ENCODE results near the gene ERG.

Gene ERG

GRCh38 chr21:38460171-38460742, 38.0 kb downstream of the ERG start:
- no peak overlapping the region for H3K27ac ChIP-seq
- TF ChIP-seq ZFX (IDR thresholded peaks at IDR 0.05) (no peak), CTCF (conservative IDR thresholded peaks at IDR 0.05) (no peak)

DNA sequence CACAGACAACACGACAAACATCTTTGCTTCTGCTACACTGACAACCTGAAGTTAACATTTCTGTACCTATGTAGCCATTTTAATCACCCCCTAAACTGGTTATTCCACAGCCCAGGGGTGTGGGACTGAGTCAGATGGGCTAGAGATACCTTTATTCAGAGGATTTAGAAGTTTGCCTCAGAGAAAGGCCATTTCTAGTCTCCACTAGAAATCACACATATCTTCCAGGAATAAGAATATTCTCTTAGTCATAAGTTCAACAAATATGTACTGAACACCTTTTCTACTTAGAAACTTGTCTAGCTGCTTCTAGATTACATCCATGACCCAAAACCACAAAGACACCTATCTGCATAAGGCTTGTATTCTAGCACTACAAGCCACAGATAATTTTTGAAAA, 38.8 kb downstream of the ERG start:
- no peak for TF ChIP-seq ZFX (IDR thresholded peaks at IDR 0.05)
- TF ChIP-seq CTCF (conservative IDR thresholded peaks at IDR 0.05): no peak
- no peak overlapping the region for H3K27ac ChIP-seq

DNA sequence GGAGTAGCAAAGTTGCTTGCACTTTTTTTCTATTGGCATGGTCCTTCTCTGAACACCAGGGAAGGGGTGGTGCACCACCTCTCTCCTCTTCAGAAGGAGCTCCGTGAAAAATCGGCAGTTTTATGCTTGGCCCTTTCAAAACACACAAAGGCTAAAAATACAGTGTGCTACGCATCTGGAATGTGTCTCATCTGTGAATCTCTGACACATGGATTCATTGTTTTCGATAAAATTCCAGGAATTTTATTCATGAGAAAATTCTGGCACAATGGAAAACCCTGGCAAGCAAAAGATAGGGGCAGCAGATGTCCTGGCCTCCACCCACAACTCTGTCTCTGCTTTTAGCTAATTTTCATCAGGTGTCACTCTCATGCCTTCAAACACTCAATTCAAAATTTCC, 42.9 kb downstream of the ERG start:
- H3K27ac ChIP-seq: no peak overlapping the region
- TF ChIP-seq ZFX (IDR thresholded peaks at IDR 0.05) (no peak), CTCF (conservative IDR thresholded peaks at IDR 0.05) (no peak)

DNA sequence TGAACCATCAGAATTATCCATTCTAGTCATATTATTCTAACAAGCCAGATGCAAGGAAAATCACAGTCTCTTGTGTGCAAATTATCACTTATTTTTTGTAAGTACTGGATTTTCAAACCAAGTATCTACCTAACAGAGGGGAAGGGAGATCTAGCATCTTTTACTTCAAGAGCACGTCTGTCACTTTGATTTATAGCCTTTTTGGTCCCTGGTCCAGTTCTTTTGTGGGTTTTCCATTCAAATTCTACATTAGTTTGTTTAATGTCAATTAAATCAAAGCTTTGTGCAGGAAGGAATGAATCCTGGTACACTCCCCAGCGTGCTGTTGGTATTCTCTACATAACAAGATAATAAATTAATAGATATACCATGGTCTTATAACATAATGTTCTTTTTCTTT, 43.6 kb downstream of the ERG start:
- TF ChIP-seq ZFX (IDR thresholded peaks at IDR 0.05) (no peak), CTCF (conservative IDR thresholded peaks at IDR 0.05) (no peak)
- no peak overlapping the region for H3K27ac ChIP-seq

DNA sequence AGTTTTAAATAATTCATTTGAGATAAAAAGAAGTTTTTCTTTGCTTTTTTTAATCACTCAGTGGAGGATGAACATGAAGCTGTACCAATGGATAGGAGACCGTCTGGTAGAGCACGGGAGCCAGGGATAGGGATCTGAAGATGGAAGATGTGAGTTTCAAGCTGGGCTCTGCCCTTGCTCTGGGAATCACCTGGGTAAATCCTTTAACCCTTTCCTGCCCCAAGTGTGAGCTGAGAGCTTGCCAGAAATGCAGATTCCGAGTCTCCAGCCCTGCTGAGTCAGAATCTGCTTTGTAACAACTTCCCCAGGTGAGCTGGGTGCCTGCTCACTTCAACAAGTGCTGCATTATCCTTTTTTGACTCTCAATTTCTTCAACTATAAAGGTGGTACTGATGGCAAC, 44.1 kb downstream of the ERG start:
- H3K27ac ChIP-seq: no peak overlapping the region
- TF ChIP-seq CTCF (conservative IDR thresholded peaks at IDR 0.05) (no peak), ZFX (IDR thresholded peaks at IDR 0.05) (no peak)

DNA sequence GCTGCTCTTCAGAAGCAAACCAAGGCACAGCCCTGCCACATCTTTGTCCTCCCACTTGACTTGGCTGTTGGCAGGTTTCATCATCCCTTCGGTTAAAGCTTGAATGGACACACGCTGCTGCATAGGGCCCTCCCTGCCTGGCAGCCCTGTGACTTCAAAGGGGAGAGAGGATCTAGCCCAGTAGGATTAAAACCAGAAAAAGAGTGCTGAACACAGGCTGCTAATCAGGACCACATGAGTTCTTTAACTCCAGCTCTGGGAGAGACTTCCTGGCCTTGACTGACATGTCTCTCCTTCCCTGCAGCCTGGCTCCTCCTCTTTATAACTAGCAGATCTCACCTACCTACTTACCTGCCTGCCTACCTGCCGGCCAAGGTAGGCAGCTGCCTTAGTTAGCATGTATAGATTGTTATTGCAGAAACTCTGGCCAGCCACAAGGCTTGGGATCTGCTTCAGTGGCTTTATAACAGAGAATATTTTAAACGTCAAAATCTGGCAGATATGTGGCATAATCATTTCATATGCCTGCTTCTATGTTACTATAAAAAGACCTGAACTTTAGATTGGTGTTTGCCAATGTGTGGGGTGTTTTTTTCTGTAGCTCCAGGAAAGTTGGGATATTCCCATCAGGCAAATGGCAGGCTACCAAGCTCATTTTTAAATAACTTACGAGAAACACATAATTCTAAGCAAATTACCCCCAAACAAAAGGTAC, 49.4 kb downstream of the ERG start:
- H3K27ac ChIP-seq: no peak overlapping the region
- TF ChIP-seq ZFX (IDR thresholded peaks at IDR 0.05) (no peak), CTCF (conservative IDR thresholded peaks at IDR 0.05) (no peak)

DNA sequence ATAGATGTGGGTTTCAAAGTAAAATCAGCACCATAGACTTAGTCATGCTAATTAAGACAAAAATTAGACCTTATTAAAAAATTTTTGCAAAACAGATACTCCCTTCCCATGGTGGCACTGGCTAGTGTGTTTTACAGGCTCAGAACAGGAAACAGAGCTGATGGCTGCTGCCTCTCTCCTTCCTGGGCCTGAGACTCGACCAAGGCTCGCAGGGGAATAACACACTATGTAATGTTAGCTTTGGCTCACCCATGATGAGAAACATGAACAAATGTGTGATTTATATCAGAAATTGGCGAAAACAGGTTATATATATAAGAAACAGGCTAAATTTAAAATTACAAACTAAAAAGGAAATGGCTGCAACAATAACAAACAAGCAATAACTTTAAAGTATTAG, 50.7 kb downstream of the ERG start:
- TF ChIP-seq CTCF (conservative IDR thresholded peaks at IDR 0.05) (no peak), ZFX (IDR thresholded peaks at IDR 0.05) (no peak)

More for the DNA sequence above, 50.7 kb downstream of the ERG start:
- H3K27ac ChIP-seq: no peak overlapping the region
